Measurements from ENCODE around the gene CARMIL3. TPM values are rescaled to one million over a fixed set of nuclear protein-coding genes. Genes with fewer than 3 reads are reported as not detected.

CARMIL3 gene
- total and polyA plus RNA-seq, 2 donors, result 0.33 to 1.5 TPM

GRCh38 chr14:24106672-24107271, 55.0 kb downstream of the CARMIL3 start:
- no peaks in the 10 kb centered on the region for H3K4me1 ChIP-seq (ENCODE audit: insufficient read depth)
- H3K4me3 ChIP-seq (ENCODE audit: low read depth, low read length), result no peak overlapping the region
- no peak for DNase-seq (ENCODE audit: extremely low spot score)
- H3K36me3 ChIP-seq (ENCODE audit: insufficient read depth), result no peaks in the 10 kb centered on the region
- WGBS, result 81% methylated on average over 4 of the region's 4 CpGs
- no peak overlapping the region for H3K27ac ChIP-seq (ENCODE audit: low read depth)

- Histone ChIP-seq H3K4me1 (ENCODE audit: insufficient read depth) (no peaks in the 10 kb centered on the region), H3K27ac (ENCODE audit: low read depth) (no peak overlapping the region), H3K4me3 (ENCODE audit: low read depth, low read length) (no peak overlapping the region), H3K36me3 (ENCODE audit: insufficient read depth) (no peaks in the 10 kb centered on the region)
- 49% methylated on average over 5 of the region's 5 CpGs for WGBS
- DNase-seq (ENCODE audit: extremely low spot score), result no peak
Observed at GRCh38 chr14:24108336-24108874, 56.6 kb downstream of the CARMIL3 start.

GRCh38 chr14:24110060-24110459, 58.3 kb downstream of the CARMIL3 start:
- 84% methylated on average over 9 of the region's 9 CpGs for WGBS
- Histone ChIP-seq H3K27ac (ENCODE audit: low read depth) (no peak overlapping the region), H3K4me3 (ENCODE audit: low read depth, low read length) (no peak overlapping the region), H3K36me3 (ENCODE audit: insufficient read depth) (no peaks in the 10 kb centered on the region), H3K4me1 (ENCODE audit: insufficient read depth) (no peaks in the 10 kb centered on the region)
- no peak for DNase-seq (ENCODE audit: extremely low spot score)

- 67% methylated on average over 1 of the region's 1 CpG for WGBS
- no peaks in the 10 kb centered on the region for H3K4me1 ChIP-seq (ENCODE audit: insufficient read depth)
- no peak overlapping the region for H3K27ac ChIP-seq (ENCODE audit: low read depth)
- H3K4me3 ChIP-seq (ENCODE audit: low read depth, low read length), result no peak overlapping the region
- no peak for DNase-seq (ENCODE audit: extremely low spot score)
- no peaks in the 10 kb centered on the region for H3K36me3 ChIP-seq (ENCODE audit: insufficient read depth)
Observed at GRCh38 chr14:24110523-24110922, 58.7 kb downstream of the CARMIL3 start.

GRCh38 chr14:24113379-24113800, 61.6 kb downstream of the CARMIL3 start:
- 16% methylated on average over 15 of the region's 15 CpGs for WGBS
- Histone ChIP-seq H3K4me3 (ENCODE audit: low read depth, low read length) (peak overlapping the region; percentile 50), H3K4me1 (ENCODE audit: insufficient read depth) (peaks cover 2% of the 10 kb centered on the region), H3K36me3 (ENCODE audit: insufficient read depth) (peaks cover 3% of the 10 kb centered on the region), H3K27ac (ENCODE audit: low read depth) (peak overlapping the region; percentile 98)
- DNase-seq (ENCODE audit: extremely low spot score), result no peak

GRCh38 chr14:24113801-24114531, 62.2 kb downstream of the CARMIL3 start:
- H3K36me3 ChIP-seq (ENCODE audit: insufficient read depth), result peaks cover 3% of the 10 kb centered on the region
- H3K4me1 ChIP-seq (ENCODE audit: insufficient read depth), result peaks cover 2% of the 10 kb centered on the region
- DNase-seq (ENCODE audit: extremely low spot score), result peak; percentile 78
- peak overlapping the region; percentile 98 for H3K27ac ChIP-seq (ENCODE audit: low read depth)
- peak overlapping the region; percentile 50 for H3K4me3 ChIP-seq (ENCODE audit: low read depth, low read length)
- under 1% methylated on average over 42 of the region's 42 CpGs for WGBS

GRCh38 chr14:24114532-24115421, 63.0 kb downstream of the CARMIL3 start, which contains the start of the genes DCAF11 and NRL:
DCAF11 (plus strand) TSS chr14:24114777; CDS start chr14:24115595, 818 bp downstream.
NRL (minus strand) TSS chr14:24114949; CDS start chr14:24082848, 32,101 bp downstream.
- Histone ChIP-seq H3K27ac (ENCODE audit: low read depth) (peak within 1 kb of the TSS; percentile 98), H3K4me3 (ENCODE audit: low read depth, low read length) (peak within 1 kb of the TSS; percentile 59), H3K4me1 (ENCODE audit: insufficient read depth) (peaks cover 2% of the 10 kb centered on the region), H3K36me3 (ENCODE audit: insufficient read depth) (peaks cover 3% of the 10 kb centered on the region)
- DNase-seq (ENCODE audit: extremely low spot score), result peak; percentile 99
- WGBS, result under 1% methylated on average over 65 of the region's 65 CpGs

GRCh38 chr14:24115422-24116127, 63.8 kb downstream of the CARMIL3 start:
- 3% methylated on average over 14 of the region's 14 CpGs for WGBS
- Histone ChIP-seq H3K4me1 (ENCODE audit: insufficient read depth) (peaks cover 2% of the 10 kb centered on the region), H3K27ac (ENCODE audit: low read depth) (no peak overlapping the region), H3K36me3 (ENCODE audit: insufficient read depth) (peaks cover 3% of the 10 kb centered on the region), H3K4me3 (ENCODE audit: low read depth, low read length) (peak overlapping the region; percentile 59)
- DNase-seq (ENCODE audit: extremely low spot score), result no peak

- DNase-seq (ENCODE audit: extremely low spot score), result no peak
- Histone ChIP-seq H3K36me3 (ENCODE audit: insufficient read depth) (peaks cover 3% of the 10 kb centered on the region), H3K4me3 (ENCODE audit: low read depth, low read length) (no peak overlapping the region), H3K4me1 (ENCODE audit: insufficient read depth) (peaks cover 2% of the 10 kb centered on the region), H3K27ac (ENCODE audit: low read depth) (no peak overlapping the region)
- whole genome bisulfite sequencing, result 88% methylated on average over 6 of the region's 6 CpGs
Observed at GRCh38 chr14:24116128-24116814, 64.5 kb downstream of the CARMIL3 start.

GRCh38 chr14:24117179-24117578, 65.4 kb downstream of the CARMIL3 start:
- 97% methylated on average over 6 of the region's 6 CpGs for WGBS
- H3K4me1 ChIP-seq (ENCODE audit: insufficient read depth), result peaks cover 2% of the 10 kb centered on the region
- no peak overlapping the region for H3K4me3 ChIP-seq (ENCODE audit: low read depth, low read length)
- H3K36me3 ChIP-seq (ENCODE audit: insufficient read depth), result peaks cover 3% of the 10 kb centered on the region
- H3K27ac ChIP-seq (ENCODE audit: low read depth), result no peak overlapping the region
- no peak for DNase-seq (ENCODE audit: extremely low spot score)

Data from urinary bladder (tissue), 4 donors.